Measurements from ENCODE around the gene PLCL1.

PLCL1 gene

GRCh38 chr2:198144660-198145059 is 340.3 kb downstream of the PLCL1 start:
- Histone ChIP-seq H3K4me1 (ENCODE audit: control insufficient read depth, low read depth, low read length) (no peaks in the 10 kb centered on the region), H3K4me3 (ENCODE audit: low read length) (no peak overlapping the region), H3K36me3 (ENCODE audit: control insufficient read depth, low read depth, low read length) (no peaks in the 10 kb centered on the region), H3K27me3 (ENCODE audit: control insufficient read depth, insufficient read depth, low read length) (no peaks in the 10 kb centered on the region), H3K27ac (ENCODE audit: low read length) (no peak overlapping the region), H3K9ac (ENCODE audit: low read length) (no peak overlapping the region), H3K9me3 (ENCODE audit: control insufficient read depth, low read depth, low read length) (no peaks in the 10 kb centered on the region)

GRCh38 chr2:198146346-198146940 is 342.1 kb downstream of the PLCL1 start:
- H3K36me3 ChIP-seq (ENCODE audit: control insufficient read depth, low read depth, low read length): no peaks in the 10 kb centered on the region
- no peaks in the 10 kb centered on the region for H3K9me3 ChIP-seq (ENCODE audit: control insufficient read depth, low read depth, low read length)
- H3K27me3 ChIP-seq (ENCODE audit: control insufficient read depth, insufficient read depth, low read length): no peaks in the 10 kb centered on the region
- no peak overlapping the region for H3K27ac ChIP-seq (ENCODE audit: low read length)
- no peaks in the 10 kb centered on the region for H3K4me1 ChIP-seq (ENCODE audit: control insufficient read depth, low read depth, low read length)
- no peak overlapping the region for H3K4me3 ChIP-seq (ENCODE audit: low read length)
- H3K9ac ChIP-seq (ENCODE audit: low read length): no peak overlapping the region

GRCh38 chr2:198157314-198157713 is 352.9 kb downstream of the PLCL1 start:
- H3K9ac ChIP-seq (ENCODE audit: low read length): no peak overlapping the region
- no peaks in the 10 kb centered on the region for H3K9me3 ChIP-seq (ENCODE audit: control insufficient read depth, low read depth, low read length)
- H3K27ac ChIP-seq (ENCODE audit: low read length): no peak overlapping the region
- no peak overlapping the region for H3K4me3 ChIP-seq (ENCODE audit: low read length)
- H3K27me3 ChIP-seq (ENCODE audit: control insufficient read depth, insufficient read depth, low read length): no peaks in the 10 kb centered on the region
- H3K36me3 ChIP-seq (ENCODE audit: control insufficient read depth, low read depth, low read length): no peaks in the 10 kb centered on the region
- H3K4me1 ChIP-seq (ENCODE audit: control insufficient read depth, low read depth, low read length): no peaks in the 10 kb centered on the region

GRCh38 chr2:198161151-198161550 is 356.8 kb downstream of the PLCL1 start:
- Histone ChIP-seq H3K27me3 (ENCODE audit: control insufficient read depth, insufficient read depth, low read length) (no peaks in the 10 kb centered on the region), H3K9me3 (ENCODE audit: control insufficient read depth, low read depth, low read length) (no peaks in the 10 kb centered on the region), H3K4me1 (ENCODE audit: control insufficient read depth, low read depth, low read length) (no peaks in the 10 kb centered on the region), H3K36me3 (ENCODE audit: control insufficient read depth, low read depth, low read length) (no peaks in the 10 kb centered on the region), H3K9ac (ENCODE audit: low read length) (no peak overlapping the region), H3K27ac (ENCODE audit: low read length) (no peak overlapping the region), H3K4me3 (ENCODE audit: low read length) (no peak overlapping the region)

- Histone ChIP-seq H3K36me3 (ENCODE audit: control insufficient read depth, low read depth, low read length) (no peaks in the 10 kb centered on the region), H3K9me3 (ENCODE audit: control insufficient read depth, low read depth, low read length) (no peaks in the 10 kb centered on the region), H3K4me3 (ENCODE audit: low read length) (no peak overlapping the region), H3K9ac (ENCODE audit: low read length) (no peak overlapping the region), H3K27me3 (ENCODE audit: control insufficient read depth, insufficient read depth, low read length) (no peaks in the 10 kb centered on the region), H3K4me1 (ENCODE audit: control insufficient read depth, low read depth, low read length) (no peaks in the 10 kb centered on the region), H3K27ac (ENCODE audit: low read length) (no peak overlapping the region)
Measured at GRCh38 chr2:198162276-198162675, 357.9 kb downstream of the PLCL1 start.

GRCh38 chr2:198164843-198165242 is 360.4 kb downstream of the PLCL1 start:
- no peak overlapping the region for H3K4me3 ChIP-seq (ENCODE audit: low read length)
- no peaks in the 10 kb centered on the region for H3K4me1 ChIP-seq (ENCODE audit: control insufficient read depth, low read depth, low read length)

GRCh38 chr2:198165289-198165688 is 360.9 kb downstream of the PLCL1 start:
- Histone ChIP-seq H3K4me3 (ENCODE audit: low read length) (no peak overlapping the region), H3K4me1 (ENCODE audit: control insufficient read depth, low read depth, low read length) (no peaks in the 10 kb centered on the region), H3K27me3 (ENCODE audit: control insufficient read depth, insufficient read depth, low read length) (no peaks in the 10 kb centered on the region), H3K36me3 (ENCODE audit: control insufficient read depth, low read depth, low read length) (no peaks in the 10 kb centered on the region), H3K9me3 (ENCODE audit: control insufficient read depth, low read depth, low read length) (no peaks in the 10 kb centered on the region), H3K27ac (ENCODE audit: low read length) (no peak overlapping the region), H3K9ac (ENCODE audit: low read length) (no peak overlapping the region)

More at GRCh38 chr2:198164843-198165242, 360.4 kb downstream of the PLCL1 start:
- Histone ChIP-seq H3K27me3 (ENCODE audit: control insufficient read depth, insufficient read depth, low read length) (no peaks in the 10 kb centered on the region), H3K27ac (ENCODE audit: low read length) (no peak overlapping the region), H3K9me3 (ENCODE audit: control insufficient read depth, low read depth, low read length) (no peaks in the 10 kb centered on the region), H3K9ac (ENCODE audit: low read length) (no peak overlapping the region), H3K36me3 (ENCODE audit: control insufficient read depth, low read depth, low read length) (no peaks in the 10 kb centered on the region)

GRCh38 chr2:198167346-198167745 is 363.0 kb downstream of the PLCL1 start:
- Histone ChIP-seq H3K4me1 (ENCODE audit: control insufficient read depth, low read depth, low read length) (no peaks in the 10 kb centered on the region), H3K27ac (ENCODE audit: low read length) (no peak overlapping the region), H3K4me3 (ENCODE audit: low read length) (no peak overlapping the region), H3K27me3 (ENCODE audit: control insufficient read depth, insufficient read depth, low read length) (no peaks in the 10 kb centered on the region), H3K36me3 (ENCODE audit: control insufficient read depth, low read depth, low read length) (no peaks in the 10 kb centered on the region), H3K9me3 (ENCODE audit: control insufficient read depth, low read depth, low read length) (no peaks in the 10 kb centered on the region), H3K9ac (ENCODE audit: low read length) (no peak overlapping the region)

- no peaks in the 10 kb centered on the region for H3K9me3 ChIP-seq (ENCODE audit: control insufficient read depth, low read depth, low read length)
- H3K4me1 ChIP-seq (ENCODE audit: control insufficient read depth, low read depth, low read length): no peaks in the 10 kb centered on the region
- H3K27ac ChIP-seq (ENCODE audit: low read length): no peak overlapping the region
- no peak overlapping the region for H3K4me3 ChIP-seq (ENCODE audit: low read length)
- no peaks in the 10 kb centered on the region for H3K27me3 ChIP-seq (ENCODE audit: control insufficient read depth, insufficient read depth, low read length)
- no peak overlapping the region for H3K9ac ChIP-seq (ENCODE audit: low read length)
- no peaks in the 10 kb centered on the region for H3K36me3 ChIP-seq (ENCODE audit: control insufficient read depth, low read depth, low read length)
Measured at GRCh38 chr2:198168651-198169050, 364.3 kb downstream of the PLCL1 start.

- Histone ChIP-seq H3K4me3 (ENCODE audit: low read length) (no peak overlapping the region), H3K27me3 (ENCODE audit: control insufficient read depth, insufficient read depth, low read length) (no peaks in the 10 kb centered on the region), H3K27ac (ENCODE audit: low read length) (no peak overlapping the region), H3K9ac (ENCODE audit: low read length) (no peak overlapping the region), H3K9me3 (ENCODE audit: control insufficient read depth, low read depth, low read length) (peaks cover 1% of the 10 kb centered on the region), H3K36me3 (ENCODE audit: control insufficient read depth, low read depth, low read length) (no peaks in the 10 kb centered on the region), H3K4me1 (ENCODE audit: control insufficient read depth, low read depth, low read length) (no peaks in the 10 kb centered on the region)
Measured at GRCh38 chr2:198173242-198173641, 368.8 kb downstream of the PLCL1 start.

GRCh38 chr2:198173864-198174263 is 369.5 kb downstream of the PLCL1 start:
- no peak overlapping the region for H3K4me3 ChIP-seq (ENCODE audit: low read length)
- no peaks in the 10 kb centered on the region for H3K27me3 ChIP-seq (ENCODE audit: control insufficient read depth, insufficient read depth, low read length)
- H3K9me3 ChIP-seq (ENCODE audit: control insufficient read depth, low read depth, low read length): peaks cover 8% of the 10 kb centered on the region
- no peaks in the 10 kb centered on the region for H3K4me1 ChIP-seq (ENCODE audit: control insufficient read depth, low read depth, low read length)
- no peak overlapping the region for H3K27ac ChIP-seq (ENCODE audit: low read length)
- H3K36me3 ChIP-seq (ENCODE audit: control insufficient read depth, low read depth, low read length): no peaks in the 10 kb centered on the region
- no peak overlapping the region for H3K9ac ChIP-seq (ENCODE audit: low read length)

- no peaks in the 10 kb centered on the region for H3K36me3 ChIP-seq (ENCODE audit: control insufficient read depth, low read depth, low read length)
- H3K9ac ChIP-seq (ENCODE audit: low read length): no peak overlapping the region
- no peak overlapping the region for H3K27ac ChIP-seq (ENCODE audit: low read length)
- H3K4me3 ChIP-seq (ENCODE audit: low read length): no peak overlapping the region
- no peaks in the 10 kb centered on the region for H3K27me3 ChIP-seq (ENCODE audit: control insufficient read depth, insufficient read depth, low read length)
- peaks cover 10% of the 10 kb centered on the region for H3K9me3 ChIP-seq (ENCODE audit: control insufficient read depth, low read depth, low read length)
- no peaks in the 10 kb centered on the region for H3K4me1 ChIP-seq (ENCODE audit: control insufficient read depth, low read depth, low read length)
Measured at GRCh38 chr2:198175271-198175670, 370.9 kb downstream of the PLCL1 start.

All from iPS-18a (cell line).